Activated gamma-delta T cell treated with anti-CD3 and anti-CD28 coated beads, Interleukin-2, amount 50 U/mL, for 16 hours (primary cell): ENCODE results near the gene VPS33A.
A peak's percentile ranks its signal among the peaks of the same experiment; 100 is the strongest.

Experiments
- DNase-seq: peaks from one replicate; pipeline ENCODE4 v3.0.0-alpha.2; 2020; ENCODE audit warnings: low read depth

VPS33A gene

GRCh38 chr12:122250536-122250935, 15.8 kb downstream of the VPS33A start:
- DNase-seq = no peak

GRCh38 chr12:122250047-122250446, 16.2 kb downstream of the VPS33A start:
- DNase-seq = no peak

DNA sequence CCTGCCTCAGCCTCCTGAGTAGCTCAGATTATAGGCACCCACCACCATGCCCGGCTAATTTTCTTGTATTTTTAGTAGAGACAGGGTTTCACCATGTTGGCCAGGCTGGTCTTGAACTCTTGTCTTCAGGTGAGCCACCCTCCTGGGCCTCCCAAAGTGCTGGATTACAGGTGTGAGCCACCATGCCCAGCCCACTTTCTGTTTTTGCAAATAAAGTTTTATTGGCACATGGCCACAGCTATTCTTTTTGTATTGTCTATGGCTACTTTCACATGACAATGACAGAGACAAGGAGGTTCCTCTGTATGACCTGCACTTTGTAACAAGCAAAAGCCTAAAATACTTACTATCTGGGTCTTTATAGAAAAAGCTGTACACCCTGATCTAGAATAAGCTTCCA, 20.7 kb downstream of the VPS33A start:
- no peak for DNase-seq

DNA sequence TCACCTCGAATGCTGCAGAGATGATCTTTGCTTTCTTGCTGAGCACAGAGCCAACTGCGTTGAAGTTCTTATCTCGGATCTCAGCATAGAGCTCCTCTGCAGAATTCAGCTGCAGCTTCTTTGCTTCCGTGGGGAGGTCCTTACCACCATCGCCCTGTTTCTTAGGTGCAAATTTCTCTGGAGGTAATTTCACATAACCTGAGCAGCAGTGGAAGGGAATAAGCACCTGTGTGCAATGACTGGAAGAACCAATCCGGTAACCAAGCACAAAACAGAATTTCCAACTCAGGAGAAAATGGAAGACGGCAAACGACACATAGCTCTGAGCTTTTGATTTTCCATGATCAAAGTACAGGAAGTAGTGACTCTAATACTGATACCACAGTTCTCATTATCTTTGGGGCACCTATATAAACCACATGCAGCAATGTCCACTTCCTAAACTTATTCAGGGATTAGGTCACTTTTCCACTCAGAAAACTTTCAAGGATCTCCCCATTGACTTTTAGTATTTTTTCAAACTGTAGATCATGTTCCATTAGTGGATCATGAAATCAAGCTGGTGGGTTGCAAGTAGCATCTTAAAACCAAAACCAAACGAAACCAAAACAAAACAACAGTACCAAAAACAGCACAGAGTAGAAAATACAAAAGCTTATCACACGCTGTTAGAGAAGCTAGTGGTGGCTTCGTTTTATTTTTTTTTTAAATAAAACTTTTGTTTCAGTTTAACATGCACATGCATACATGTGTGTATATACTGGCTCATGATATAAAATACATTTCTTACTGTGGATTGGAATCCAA, 21.5 kb downstream of the VPS33A start:
- DNase-seq = no peak

- no peak for DNase-seq
These were observed 22.3 kb downstream of the VPS33A start for GRCh38 chr12:122243965-122244364.

DNA sequence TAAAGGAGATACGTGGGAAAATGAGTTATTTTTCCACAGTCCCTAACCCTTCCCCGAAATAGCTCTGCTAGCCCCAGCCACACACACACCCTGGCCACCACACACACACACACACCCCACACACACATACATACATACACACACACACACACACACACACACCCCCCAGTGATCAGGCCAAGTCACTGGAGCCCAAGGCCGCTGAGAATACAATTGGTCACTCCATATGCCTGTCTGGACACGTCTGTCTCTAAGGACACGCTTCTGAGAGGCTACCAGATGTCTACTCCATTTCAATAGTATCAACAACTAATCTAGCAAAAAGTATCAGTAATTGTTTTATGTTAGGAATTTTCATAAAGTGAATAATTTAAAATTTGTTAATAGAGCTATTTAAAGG, 27.4 kb downstream of the VPS33A start:
- no peak for DNase-seq

DNA sequence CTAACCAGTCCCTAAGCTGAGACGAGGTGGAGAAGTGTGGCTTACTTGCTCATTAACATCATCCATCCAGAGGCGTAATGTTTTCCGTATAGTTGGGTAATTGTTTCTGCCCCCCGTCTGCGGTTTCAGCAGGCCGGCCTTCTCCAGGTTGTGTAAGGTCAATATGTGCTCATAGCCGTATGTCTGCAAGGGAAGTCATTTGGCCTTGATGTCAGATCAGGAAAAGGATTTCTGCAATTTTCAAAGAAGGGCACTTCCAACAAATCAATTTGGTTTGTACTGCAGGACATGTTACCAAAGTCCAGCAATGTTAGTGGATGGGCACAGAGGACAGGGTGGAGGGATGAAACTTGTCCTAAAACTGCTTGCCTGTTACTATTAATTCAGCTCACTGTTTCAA, 30.6 kb downstream of the VPS33A start:
- no peak for DNase-seq

- DNase-seq = no peak
These were observed 33.6 kb downstream of the VPS33A start for GRCh38 chr12:122232691-122233090.

DNA sequence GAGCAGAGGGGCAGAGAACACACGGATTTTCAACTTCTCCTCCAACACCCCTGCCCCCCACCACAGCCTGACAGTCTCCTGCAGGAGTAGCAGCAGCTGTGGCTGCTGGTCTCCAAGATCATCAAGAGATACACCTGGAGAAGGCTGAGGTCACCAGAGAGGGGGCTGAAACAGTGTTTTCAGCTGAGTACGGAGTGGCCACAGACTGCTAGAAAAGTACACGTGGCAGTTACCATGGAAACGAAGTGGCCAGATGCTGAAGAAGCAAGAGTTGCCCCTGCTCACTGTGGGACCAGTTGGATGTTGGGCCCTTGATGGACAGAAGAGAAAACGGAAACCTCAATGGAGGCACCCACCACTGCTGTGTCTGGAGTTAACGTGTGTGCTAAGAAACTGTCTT, 35.5 kb downstream of the VPS33A start:
- DNase-seq = no peak

DNA sequence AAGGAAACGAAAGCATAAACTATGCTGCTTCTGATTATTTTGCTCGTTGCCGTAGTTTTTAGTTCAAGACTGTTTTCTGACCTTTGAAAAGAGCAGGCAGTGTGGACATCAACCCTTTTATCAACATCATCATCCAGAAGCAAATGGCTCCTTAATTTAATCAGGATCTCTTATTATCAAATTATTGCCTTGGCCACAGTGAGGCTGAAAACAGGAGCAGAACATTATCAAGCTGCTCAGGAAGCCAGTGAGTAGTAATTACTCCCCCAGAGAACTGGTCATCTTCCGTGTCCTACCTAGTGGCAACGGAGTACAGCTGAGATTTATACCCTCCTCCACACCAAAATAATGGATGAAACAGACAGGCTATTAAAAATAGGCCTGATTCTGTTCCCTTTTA, 38.2 kb downstream of the VPS33A start:
- no peak for DNase-seq

- DNase-seq = peak; percentile 61
These were observed 39.0 kb downstream of the VPS33A start for GRCh38 chr12:122227341-122227740.

DNA sequence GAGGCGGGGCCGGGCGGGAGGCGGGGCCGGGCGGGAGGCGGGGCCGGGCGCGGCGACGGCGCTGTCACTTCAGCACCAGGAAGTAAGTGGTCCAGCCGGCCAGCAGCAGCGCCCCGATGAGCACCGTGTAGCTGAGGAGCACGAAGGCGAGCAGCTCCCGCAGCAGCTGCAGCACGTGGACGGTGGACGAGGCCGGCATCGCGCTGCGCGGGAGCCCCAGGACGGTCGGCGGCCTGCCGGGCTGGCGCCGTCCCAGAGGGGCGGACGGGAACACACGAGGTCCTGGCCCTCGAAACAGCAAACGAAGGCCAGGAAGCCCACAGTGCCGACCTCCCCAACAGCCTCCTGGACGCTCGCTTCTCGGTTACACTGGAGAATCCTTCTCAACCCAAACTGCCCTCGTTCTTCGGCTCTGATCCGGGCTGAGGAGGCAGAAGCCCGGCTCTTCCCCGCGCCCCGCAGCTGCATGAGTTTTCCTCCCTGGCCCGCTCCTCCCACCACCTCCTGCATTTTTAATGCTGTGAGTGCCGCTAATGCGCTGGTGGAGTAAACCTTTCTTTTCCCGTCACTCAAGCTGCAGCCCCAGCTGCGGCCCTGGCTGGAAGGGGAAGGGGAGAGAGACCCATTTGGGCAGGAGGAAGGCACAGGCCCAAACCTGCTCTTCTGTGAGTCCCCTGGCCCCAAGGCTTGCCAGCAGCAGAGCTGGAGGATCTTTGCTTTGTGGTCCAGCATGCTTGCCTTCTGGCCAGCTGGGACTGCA, 39.7 kb downstream of the VPS33A start:
- no peak for DNase-seq

- peak; percentile 100 for DNase-seq
These were observed 40.5 kb downstream of the VPS33A start, which contains the start of gene DIABLO for GRCh38 chr12:122225683-122226365. TSS of gene DIABLO (minus strand) at chr12:122226052. CDS start at chr12:122226014, 38 bp downstream.

DNA sequence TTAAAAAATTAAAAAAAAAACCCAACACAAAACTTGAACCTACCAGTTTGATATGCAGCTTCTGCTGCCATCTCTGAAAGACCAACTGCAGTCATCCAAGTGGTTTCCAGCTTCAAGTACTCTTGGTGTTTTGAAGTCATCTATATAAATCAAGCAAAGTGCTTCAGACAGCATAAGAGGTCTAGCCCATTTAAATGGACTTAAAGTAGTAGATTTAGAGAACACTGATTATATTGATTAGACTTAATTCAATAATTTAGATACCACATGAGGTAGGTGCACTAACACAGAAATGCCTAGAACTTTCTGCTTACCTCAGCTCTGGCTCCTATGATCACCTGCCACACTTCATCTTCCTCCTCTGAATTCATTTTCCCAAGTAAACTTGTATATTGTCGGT, 49.8 kb downstream of the VPS33A start:
- no peak for DNase-seq

DNA sequence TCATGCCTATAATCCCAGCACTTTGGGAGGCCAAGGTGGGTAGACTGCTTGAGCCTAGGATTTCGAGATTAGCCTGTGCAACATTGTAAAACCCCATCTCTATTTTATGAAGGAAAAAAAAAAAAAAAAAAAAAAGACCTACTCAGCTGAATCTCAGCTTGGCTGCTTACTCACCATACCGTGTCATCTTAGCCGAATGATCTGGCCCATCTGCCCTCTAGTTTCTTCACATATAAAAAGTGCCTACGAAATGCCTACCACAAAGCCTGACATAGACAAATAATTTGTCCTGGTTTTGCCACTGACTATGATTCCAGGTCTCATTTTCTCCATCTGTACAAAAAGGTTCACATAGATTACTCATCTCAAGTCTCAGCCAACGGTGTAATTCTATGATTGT, 50.5 kb downstream of the VPS33A start:
- no peak for DNase-seq

DNA sequence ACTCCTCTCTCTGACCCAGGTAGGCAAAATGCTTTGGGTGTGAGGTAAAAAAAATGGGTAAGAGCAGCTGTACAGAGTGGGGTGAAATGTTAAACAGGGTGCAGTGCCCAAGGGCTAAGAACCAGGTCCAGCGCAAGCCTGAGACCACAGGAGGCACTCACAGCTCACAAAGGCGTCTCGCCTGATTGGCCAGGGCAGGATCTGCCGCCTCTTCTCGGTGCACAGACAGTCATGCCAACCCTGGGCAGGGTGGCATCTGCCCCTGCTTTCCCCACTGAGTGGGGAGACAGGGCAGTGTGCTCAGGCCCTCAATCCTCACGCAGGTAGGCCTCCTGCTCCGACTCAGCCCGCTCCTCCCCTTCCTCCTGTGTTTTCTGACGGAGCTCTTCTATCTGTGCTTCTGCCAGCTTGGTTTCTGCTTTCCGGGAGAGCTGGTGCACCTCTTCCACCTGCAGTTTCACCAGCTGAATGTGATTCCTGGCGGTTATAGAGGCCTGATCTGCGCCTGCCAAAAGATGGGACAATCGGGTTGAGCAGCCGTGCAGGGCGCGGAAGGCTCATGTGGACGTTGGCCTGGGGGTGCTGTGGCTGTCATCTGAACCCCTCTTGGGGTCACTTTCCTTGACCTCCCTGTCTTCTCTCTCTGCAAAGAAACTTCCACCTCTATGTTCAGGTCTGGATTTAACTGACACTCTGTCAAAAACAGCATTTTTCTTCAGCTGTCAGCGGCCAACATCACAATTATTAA, 58.0 kb downstream of the VPS33A start:
- no peak for DNase-seq

- no peak for DNase-seq
These were observed 58.9 kb downstream of the VPS33A start for GRCh38 chr12:122207391-122207790.

DNA sequence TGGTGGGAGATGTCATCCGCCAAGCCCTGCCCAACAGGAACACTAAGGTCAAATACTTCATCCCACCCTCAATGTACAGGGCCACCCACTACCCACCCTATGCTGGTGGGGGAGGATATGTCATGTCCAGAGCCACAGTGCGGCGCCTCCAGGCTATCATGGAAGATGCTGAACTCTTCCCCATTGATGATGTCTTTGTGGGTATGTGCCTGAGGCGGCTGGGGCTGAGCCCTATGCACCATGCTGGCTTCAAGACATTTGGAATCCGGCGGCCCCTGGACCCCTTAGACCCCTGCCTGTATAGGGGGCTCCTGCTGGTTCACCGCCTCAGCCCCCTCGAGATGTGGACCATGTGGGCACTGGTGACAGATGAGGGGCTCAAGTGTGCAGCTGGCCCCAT, 59.3 kb downstream of the VPS33A start:
- DNase-seq = no peak

DNA sequence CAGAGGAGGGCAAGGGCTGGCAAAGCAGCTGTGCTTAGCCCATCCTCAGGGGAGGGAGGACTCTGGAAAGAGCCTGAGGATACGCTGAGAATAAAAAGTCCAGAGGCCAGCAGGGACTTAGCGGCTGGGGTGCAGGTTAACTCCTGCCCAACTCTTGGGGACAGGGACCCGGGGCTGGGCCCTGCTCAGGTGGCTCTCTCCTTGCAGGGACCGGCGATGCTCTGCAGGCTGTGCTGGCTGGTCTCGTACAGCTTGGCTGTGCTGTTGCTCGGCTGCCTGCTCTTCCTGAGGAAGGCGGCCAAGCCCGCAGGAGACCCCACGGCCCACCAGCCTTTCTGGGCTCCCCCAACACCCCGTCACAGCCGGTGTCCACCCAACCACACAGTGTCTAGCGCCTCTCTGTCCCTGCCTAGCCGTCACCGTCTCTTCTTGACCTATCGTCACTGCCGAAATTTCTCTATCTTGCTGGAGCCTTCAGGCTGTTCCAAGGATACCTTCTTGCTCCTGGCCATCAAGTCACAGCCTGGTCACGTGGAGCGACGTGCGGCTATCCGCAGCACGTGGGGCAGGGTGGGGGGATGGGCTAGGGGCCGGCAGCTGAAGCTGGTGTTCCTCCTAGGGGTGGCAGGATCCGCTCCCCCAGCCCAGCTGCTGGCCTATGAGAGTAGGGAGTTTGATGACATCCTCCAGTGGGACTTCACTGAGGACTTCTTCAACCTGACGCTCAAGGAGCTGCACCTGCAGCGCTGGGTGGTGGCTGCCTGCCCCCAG, 60.0 kb downstream of the VPS33A start:
- no peak for DNase-seq

DNA sequence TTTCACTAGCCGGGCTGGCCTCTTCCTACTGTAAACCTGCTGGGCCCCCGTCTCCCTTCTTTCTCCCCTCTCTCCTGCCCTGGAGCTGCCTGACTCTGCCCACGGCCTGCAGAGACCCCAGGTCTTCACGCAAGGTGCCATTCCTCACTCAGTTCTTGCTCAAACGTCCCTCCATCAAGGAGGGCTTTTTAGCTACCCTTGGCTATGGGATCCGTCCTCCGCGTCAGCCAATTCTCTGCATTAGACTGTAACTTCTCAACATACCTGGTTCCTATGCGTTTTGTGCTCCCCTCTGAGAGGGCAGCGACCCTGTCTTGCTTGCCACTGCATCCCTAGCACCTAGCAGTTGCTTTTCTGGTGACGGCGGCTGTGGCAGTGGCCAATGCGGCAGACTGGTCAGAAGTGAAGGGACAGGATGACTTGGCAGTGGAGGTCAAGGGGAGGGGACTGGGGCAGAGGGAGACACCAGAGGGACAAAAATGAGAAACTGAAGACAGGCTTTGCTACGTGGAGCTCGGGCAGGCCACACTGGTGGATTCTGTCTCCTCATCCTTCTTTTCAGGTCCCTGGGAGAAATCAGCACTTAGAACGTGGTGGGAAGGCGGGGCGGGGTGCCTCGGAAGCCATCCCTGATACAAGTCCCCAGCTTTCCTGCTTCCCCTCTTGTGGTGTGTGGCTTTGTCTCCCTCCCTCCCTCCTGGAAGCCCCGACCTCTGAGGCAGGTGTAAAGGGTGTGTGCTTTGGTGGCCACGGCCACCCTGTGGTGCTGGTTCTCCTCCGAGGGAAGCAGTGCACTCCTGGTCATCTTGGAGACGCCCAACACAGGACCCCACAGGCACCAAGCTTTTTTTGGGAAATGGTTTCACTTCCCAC, 61.0 kb downstream of the VPS33A start:
- no peak for DNase-seq
